DMS 273 (cell line): ENCODE data around the gene BDKRB2.
A peak's percentile ranks its signal among the peaks of the same experiment; 100 is the strongest.

Source experiments
- DNase-seq: peaks from one replicate; lab custom pipeline; 2025; ENCODE audit not compliant: unreplicated experiment; lab: John Stamatoyannopoulos, UW

The BDKRB2 gene

GRCh38 chr14:96268431-96269358 is 64.1 kb downstream of the BDKRB2 start:
- DNase-seq: no peak

GRCh38 chr14:96269359-96269710 is 64.7 kb downstream of the BDKRB2 start:
- no peak for DNase-seq

- no peak for DNase-seq
Observed at GRCh38 chr14:96270565-96271420, 66.2 kb downstream of the BDKRB2 start.

GRCh38 chr14:96271421-96271762 is 66.8 kb downstream of the BDKRB2 start:
- DNase-seq: no peak

GRCh38 chr14:96272777-96273473 is 68.3 kb downstream of the BDKRB2 start:
- DNase-seq: peak; percentile 42

GRCh38 chr14:96273629-96274028 is 69.0 kb downstream of the BDKRB2 start:
- DNase-seq: no peak

- DNase-seq: peak; percentile 23
Observed at GRCh38 chr14:96274122-96274521, 69.5 kb downstream of the BDKRB2 start.

GRCh38 chr14:96274543-96274942 is 69.9 kb downstream of the BDKRB2 start:
- DNase-seq: no peak

- peak; percentile 83 for DNase-seq
Observed at GRCh38 chr14:96275177-96276112, 70.8 kb downstream of the BDKRB2 start.

GRCh38 chr14:96277890-96278289 is 73.3 kb downstream of the BDKRB2 start:
- DNase-seq: no peak

- no peak for DNase-seq
Observed at GRCh38 chr14:96279564-96279963, 74.9 kb downstream of the BDKRB2 start.

GRCh38 chr14:96280104-96280503 is 75.5 kb downstream of the BDKRB2 start:
- no peak for DNase-seq

GRCh38 chr14:96281486-96281885 is 76.8 kb downstream of the BDKRB2 start:
- DNase-seq: peak; percentile 46

GRCh38 chr14:96284008-96284407 is 79.4 kb downstream of the BDKRB2 start:
- no peak for DNase-seq

GRCh38 chr14:96284430-96284829 is 79.8 kb downstream of the BDKRB2 start:
- no peak for DNase-seq

- no peak for DNase-seq
Observed at GRCh38 chr14:96285667-96286066, 81.0 kb downstream of the BDKRB2 start.

- DNase-seq: no peak
Observed at GRCh38 chr14:96286251-96286650, 81.6 kb downstream of the BDKRB2 start.

- DNase-seq: no peak
Observed at GRCh38 chr14:96287856-96288255, 83.2 kb downstream of the BDKRB2 start.
